HPDE6-E6E7 (cell line): ENCODE results near the gene NDST3.
A peak's percentile ranks its signal among the peaks of the same experiment; 100 is the strongest.
"Not testable (repeated sequence)": the region's sequence is repeated elsewhere in the genome, so short reads cannot be mapped to it uniquely, and the experiment has no call there.

ENCODE experiments used
- DNase-seq: peaks from one replicate; pipeline ENCODE4 v3.0.0; 2011; ENCODE audit warnings: missing footprints; ENCODE audit errors: extremely low spot score

The NDST3 gene

DNA sequence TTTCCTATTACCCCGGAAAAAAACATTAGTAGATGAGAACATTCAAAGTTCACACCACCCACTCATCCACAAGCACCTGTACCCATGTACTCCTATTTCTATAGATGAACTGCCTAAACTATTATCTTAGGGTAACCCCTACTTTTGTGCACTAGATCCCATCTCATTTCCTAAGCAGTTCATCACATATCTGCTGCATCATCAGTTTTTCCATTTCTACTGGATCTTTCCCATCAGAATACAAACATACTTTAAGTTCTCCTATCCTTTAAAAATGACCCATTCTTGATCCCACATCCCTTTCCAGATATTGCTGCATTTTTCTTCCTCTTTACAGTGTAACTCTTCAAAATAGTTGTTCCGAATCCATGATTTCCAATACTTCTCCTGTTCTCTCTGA, 237.5 kb downstream of the NDST3 start:
- DNase-seq = no peak

DNA sequence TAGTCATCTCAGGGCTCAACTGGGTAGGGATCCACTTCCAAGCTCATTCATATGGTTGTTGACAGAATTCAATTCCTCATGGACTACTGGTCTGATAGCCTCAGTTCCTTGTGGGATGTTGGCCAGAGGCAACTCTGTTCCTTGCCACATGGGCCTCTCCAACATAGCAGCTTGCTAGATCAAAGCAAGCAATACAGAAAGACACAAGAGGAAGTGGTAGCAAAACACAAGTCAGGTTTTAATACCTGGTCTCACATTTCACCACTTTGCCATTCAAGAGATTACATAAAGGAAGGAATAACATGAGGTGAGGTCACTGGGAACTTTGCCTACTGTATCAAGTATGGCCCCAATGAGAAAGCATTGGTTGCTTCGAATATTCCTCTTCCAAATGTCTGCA, 239.4 kb downstream of the NDST3 start:
- no peak for DNase-seq

DNA sequence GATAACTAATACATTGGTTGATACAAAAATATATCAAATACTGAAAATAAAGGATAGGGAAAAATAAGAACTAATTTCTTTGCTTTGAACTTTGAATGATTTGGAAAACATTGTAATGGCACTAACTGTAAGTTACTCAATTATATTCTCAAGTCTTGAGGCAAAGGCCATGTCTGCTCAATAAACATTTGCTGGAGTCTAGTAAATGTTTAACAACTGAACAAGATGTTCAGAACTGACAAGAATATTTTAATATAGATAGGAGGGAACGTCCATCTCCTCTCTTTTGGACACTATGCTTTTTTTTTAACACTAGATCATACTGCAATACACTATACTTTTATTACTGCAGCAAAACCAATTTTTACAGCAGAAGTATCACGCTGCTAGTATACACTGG, 242.3 kb downstream of the NDST3 start:
- DNase-seq = no peak

DNA sequence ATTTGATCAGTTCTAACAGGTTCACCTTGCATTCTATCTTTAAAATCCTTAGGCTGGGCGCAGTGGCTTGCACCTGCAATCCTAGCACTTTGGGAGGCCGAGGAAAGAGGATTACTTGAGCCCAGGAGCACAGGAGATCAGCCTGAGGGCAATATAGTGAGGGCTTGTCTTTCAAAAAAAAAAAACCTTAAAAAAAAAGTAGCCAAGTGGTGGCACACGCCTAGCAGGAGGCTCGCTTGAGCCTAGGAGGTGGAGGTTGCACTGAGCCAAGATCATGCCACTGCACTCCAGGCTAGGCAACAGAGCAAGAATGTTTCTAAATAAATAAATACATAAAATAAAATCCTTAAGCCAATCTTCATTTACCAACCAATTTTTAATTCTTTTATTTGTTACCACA, 243.0 kb downstream of the NDST3 start:
- no peak for DNase-seq

DNA sequence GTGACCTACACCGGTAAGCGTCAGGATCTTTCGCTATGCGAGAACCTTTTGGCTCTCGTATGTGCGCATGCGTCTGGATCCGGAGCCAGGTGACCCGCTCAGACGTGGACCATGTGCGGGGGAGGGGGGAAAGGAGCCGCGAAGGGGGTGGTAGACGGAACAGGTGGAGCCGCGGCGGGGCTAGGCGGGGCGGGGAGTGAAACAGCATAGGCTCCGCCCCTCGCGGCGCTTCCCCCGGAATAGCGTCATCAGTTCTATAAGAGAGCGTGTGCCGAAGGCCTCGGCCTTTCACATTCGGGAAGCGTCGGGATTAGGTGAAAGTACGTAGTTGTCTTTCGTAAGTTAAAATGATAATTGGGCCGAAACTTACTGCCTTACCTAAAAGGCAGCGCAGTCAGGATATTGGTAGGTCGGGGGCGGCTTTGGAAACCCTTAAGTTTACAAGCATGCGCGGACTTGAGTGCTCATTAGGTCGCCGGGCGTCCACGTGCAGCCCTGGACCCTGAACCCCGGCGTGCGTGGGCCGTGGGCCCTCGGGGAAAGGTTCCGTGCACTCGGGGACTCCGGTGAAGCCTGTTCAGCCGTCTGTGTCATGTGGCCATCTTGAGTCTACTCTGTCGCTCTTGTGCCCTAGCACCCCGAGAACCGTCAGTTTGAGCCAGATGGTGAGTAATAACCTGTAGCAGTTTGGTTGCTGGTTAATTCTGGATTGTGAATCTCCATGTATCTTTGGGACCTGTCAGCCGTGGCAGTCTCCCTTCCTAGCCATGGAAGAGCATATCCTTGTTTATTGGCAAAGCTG, 244.4 kb downstream of the NDST3 start:
- DNase-seq = peak; percentile 97

DNA sequence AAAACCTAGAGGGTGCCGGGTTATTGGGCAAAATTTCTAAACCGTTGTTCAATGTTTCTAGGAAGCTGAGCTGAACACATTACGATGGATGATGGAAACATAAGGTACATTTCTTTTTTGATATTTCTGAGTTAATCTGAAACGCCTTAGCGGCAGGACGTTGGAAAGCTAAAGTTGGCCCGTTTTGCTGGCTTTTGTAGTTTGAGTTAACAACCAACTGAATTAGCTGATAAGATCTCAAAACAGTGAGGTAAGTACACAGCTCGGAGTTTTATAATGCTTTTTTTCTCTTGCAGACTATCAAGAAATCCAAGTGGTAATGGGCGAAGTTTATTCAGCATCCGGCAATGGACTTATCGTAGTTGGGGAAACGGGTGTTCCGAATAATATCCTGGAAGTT, 245.0 kb downstream of the NDST3 start:
- no peak for DNase-seq

DNA sequence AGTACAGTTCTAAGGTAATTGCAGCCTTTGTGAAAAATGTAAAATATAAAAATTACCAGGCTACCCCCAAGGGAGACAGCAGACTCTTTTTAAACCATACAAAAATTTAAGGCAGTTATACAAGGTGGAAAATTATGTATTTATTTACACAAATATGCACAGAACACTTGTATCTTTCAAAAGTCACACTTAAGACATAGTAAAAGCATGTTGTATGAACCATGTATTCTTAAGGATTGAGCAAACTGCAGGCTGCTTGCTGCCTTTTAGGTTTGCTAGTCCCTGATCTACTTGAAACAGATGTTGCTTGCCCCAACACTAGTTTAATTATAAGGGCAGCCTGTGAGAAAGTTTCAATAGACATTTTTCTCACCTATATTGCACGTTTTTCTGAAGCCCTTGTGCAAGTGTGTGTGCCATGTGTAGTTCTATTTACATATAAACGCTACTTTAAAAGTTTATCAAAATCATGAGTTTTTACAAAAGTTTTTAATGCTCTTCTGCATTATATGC, 245.7 kb downstream of the NDST3 start:
- no peak for DNase-seq

DNA sequence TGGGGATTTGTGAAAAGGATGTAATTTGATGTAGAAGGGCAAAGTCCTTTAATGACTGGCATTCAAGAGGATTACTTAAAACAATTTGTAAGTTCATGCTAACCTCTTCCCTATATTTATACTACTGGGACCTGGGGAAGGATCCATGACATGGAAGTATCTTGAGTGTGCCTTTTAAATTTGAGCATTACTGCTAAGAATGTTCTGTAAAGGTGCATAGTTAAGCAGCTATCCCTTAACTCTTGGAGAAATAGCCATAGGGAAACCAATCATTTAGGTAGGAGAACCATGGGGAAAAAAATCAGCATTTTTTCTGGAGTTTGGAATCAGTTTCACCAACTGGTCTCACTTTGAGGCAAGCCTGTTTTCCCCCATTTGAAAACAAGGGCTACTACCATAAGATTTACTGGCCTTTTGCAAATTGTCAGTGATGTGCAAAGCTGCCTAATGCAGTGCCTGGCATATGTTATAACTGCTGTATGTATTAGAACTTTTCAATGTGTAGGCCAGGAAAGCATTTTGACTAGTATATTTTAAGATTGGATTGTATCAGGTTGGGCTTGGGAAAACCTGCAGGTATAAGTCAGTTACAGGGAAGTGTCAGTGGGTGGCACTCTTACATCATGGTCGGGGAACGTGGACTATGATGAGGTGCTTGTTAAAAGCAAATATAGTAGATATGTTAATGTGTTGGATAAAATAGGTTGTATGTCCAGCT, 246.4 kb downstream of the NDST3 start:
- DNase-seq = no peak

DNA sequence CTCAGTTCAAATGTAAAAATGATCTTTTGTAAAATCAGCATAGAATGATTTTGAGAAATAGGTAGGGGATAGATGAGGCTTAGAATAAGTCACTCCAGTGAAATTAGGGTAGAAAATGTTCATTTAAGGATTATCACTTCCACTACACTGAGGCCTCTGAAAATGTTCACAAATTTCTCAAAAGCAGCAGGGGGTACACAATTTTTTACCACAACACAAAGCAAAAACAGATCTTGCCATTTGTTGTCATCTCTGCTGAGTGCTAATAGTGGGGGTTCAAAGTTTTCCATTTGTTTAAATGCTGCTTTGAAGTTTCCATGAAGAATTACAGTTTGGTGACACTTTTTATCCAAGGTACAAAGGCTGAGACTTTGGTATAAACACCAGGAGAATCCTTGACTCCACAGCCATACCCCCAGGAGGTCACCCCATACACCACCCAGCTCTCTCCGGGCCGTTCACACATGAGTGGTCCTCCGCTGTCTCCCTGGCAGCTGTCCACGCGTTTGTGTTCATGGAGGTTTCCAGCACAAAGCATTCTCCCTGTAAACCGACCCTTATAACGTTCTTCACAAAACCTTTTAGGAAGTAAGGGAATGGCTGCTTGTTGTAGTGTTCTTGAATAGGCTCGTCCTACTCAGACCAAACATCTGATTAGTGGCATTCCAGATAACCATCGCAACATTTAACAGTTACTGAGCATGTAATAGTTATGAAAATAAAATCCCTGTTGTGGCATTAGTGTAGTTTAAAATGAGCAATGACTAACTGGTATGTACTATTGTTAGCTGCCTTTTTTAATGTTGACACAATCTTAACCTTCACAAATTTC, 247.5 kb downstream of the NDST3 start:
- no peak for DNase-seq

DNA sequence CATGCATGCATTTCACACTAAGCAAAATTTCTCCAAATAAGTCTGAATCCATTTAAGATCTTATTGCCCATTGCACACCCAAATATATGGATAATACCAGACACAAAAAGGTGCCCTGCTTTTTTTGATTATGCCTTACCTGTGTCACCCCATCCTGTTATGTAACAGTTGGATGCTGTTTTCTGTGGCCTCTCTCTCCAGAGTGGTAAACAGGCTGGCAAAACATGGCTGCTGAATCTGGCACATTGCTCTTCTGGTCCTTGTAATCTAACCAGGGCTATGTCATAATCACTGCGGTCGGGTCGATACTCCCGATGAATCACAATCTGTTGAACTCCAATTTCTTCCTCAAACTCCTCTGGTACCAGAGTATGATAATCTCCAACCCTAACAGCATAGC, 248.4 kb downstream of the NDST3 start:
- peak; percentile 45 for DNase-seq

DNA sequence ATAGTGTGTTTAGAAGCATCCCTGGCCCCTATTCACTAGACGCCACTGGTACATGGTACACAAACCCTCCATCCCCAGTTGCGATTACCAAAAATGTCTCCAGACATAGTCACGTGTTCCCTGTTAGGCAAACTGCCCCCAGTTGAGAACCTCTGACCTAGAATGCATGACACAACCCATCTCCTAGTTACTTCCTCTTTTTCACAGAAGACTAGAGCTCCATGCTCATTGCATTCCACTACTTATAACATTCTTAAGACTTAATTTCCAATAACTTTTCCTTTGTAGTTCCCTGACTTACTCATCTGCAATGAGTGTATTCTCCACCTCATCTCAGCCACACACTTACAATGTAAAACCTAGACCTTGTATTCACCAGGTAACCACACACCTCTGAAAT, 249.9 kb downstream of the NDST3 start:
- no peak for DNase-seq

DNA sequence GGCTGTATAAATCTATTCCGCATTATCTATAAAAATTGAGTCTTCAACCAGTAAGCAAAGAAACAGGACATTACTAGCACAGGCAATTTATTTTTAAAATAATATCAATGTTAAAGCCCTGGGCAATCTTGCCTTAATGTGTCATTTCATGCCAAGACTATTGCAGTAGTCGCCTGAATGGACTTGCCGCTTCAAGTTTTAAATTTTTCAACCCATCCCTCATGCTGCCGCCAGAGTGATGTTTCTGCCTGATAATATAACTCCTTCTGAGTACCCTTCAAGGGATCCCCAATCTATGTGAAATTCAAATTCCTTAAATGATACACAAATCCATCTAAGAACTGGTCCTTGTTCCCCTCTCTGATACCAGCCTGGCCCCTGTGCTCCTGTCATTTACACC, 251.6 kb downstream of the NDST3 start:
- no peak for DNase-seq

DNA sequence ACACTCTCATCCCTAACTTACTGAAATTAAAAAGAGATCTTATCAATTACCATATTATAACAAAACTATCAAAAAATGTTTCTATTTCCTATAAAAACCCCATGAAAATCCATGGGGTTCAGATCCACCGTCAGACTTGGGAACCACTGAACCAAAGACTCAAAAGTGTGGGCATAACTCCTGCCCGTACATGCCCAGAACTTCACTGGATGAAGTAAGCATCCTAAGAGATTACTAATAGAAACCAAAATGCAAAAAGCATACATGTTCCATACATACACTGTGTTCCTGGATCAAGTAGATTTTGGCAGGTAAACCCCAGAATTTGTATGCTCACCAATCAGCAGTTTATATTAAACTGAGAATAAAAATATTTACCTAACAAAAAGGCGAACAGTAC, 252.4 kb downstream of the NDST3 start:
- no peak for DNase-seq

DNA sequence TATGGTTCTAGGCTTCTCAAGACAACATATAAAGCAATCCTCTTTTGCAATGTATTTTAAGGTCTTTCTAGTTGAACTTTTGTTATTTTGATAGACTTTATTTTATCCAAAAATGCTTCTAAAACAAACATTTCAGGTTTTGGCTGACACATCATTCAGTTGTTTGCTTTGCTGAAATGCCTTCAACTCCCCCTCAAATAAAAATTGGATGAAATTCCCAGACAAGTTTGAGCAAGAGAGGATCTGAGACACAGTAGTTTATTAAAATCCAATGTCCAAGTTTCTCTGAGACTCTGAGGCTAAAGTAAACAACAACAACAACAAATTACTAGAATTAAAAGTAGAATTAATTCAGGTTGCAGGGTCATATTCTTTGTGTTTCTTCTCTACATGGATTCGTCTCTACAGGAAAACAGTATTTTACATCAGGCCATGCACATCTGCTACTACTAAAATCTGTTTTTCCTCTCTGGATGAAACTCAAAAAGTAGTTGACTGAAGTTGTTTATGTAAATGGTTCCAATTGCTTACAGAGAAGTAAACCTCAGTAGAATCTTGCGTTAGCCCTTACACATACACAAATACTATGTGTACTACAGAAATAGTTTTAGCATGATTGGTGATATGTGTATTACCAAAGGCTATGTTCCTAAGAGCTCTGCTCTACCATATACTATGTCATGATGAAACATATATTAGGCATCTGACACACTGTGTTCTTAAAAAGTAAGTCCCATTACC, 253.6 kb downstream of the NDST3 start:
- DNase-seq = no peak

DNA sequence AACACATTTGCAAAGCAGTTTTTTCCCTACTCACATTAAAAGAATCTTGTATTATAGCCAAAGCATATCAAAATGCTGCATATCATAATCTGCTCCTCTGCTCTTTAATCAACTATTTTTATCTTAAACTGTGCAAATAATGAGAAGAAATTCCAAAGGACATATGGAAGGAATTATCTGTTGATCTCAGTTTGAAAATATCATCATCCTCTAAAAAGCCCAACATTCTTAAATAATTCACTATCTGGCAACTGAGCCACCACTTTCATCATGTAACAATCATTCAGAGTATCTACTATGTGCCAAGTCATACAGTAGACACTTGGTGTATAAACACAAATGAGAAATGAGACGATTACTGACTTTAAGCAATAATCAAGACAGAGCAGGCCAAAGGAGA, 255.5 kb downstream of the NDST3 start:
- DNase-seq = no peak

DNA sequence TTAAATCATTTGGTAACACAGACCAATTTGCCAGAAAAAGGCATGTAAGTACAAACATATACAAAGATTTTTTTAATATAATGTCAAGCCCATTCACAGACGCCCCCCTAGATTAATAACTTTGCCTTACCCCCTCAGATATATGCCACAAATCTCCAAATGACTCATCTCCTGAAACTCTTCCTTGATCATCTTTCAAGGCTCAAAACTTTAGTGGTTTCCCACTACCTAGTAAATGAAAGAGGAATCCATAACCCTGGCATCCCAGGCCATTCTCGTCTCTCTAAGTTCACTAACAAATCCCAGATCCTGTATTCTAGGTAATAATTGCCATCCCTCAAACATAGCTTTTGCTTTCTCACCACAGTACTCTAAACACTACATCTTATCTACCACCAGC, 256.7 kb downstream of the NDST3 start:
- DNase-seq = no peak

DNA sequence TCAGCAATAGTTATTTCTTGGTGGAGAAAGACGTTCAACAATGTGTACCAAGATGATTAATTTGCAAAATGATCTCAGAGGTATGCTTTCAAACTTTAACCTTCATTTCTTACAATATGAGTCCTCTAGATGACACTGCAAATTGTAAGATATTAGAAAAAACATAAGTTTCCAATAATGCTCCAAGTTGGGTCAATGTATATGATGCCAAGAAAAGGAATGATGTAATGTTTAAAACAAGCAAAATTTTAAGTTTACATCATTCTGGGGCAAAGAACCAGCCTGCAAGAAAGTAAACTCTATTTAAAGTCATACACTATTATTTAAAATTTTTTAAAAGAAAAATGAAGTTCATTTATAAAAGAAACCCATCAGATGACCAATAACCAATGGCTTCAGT, 262.4 kb downstream of the NDST3 start:
- no peak for DNase-seq

DNA sequence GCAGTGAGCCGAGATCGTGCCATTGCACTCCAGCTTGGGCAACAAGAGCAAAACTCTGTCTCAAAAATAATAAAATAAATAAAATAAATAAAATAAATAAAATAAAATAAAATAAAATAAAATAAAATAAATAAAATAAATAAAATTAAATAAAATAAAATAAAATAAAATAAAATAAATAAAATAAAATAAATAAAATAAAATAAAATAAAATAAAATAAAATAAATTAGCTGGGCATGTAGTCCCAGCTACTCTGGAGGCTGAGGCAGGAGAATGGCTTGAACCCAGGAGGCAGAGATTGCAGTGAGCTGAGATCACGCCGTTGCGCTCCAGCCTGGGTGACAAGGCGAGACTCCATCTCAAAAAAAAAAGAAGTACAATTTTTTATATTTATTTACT, 265.3 kb downstream of the NDST3 start:
- not testable (repeated sequence) for DNase-seq

DNA sequence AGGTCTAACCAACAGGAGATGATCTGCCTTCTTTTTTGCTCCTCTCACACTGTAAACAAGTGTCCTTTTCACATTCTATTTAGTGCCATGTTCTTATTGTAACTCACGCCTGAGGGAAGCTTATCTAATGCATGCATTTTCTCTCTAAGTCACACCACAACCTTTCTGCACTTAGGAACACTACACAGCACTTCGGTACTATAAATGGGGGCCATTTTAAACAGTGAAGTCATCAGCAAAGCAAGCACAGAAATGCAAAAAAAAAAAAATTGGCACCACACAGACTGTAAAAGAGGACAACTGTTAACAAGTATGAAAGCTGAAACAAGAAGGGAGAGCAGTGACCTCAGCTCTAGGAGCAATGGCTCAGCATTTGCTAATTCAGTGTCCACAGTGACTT, 273.4 kb downstream of the NDST3 start:
- DNase-seq = no peak
